ENCODE results near the gene CIRBP.

The CIRBP gene

GRCh38 chr19:1270213-1270853, 1.2 kb downstream of the CIRBP start:
- no peak for FAIRE-seq

- FAIRE-seq: no peak
Observed at GRCh38 chr19:1270854-1271527, 1.9 kb downstream of the CIRBP start.

GRCh38 chr19:1271528-1272422, 2.6 kb downstream of the CIRBP start:
- FAIRE-seq: no peak

GRCh38 chr19:1272423-1273262, 3.5 kb downstream of the CIRBP start:
- no peak for FAIRE-seq

GRCh38 chr19:1273263-1274041, 4.3 kb downstream of the CIRBP start:
- FAIRE-seq: no peak

- FAIRE-seq: no peak
Observed at GRCh38 chr19:1274081-1274851, 5.1 kb downstream of the CIRBP start.

- FAIRE-seq: no peak
Observed at GRCh38 chr19:1274852-1275259, 5.7 kb downstream of the CIRBP start.

GRCh38 chr19:1275260-1275975, 6.3 kb downstream of the CIRBP start, which contains the start of gene FAM174C:
FAM174C (plus strand) TSS chr19:1275530; CDS start chr19:1275550, 20 bp downstream.
- no peak for FAIRE-seq

GRCh38 chr19:1275976-1276627, 7.0 kb downstream of the CIRBP start:
- no peak for FAIRE-seq

GRCh38 chr19:1276628-1277022, 7.5 kb downstream of the CIRBP start:
- FAIRE-seq: no peak

- FAIRE-seq: no peak
Observed at GRCh38 chr19:1277061-1277460, 7.9 kb downstream of the CIRBP start.

- FAIRE-seq: no peak
Observed at GRCh38 chr19:1278074-1278473, 8.9 kb downstream of the CIRBP start.

GRCh38 chr19:1278713-1279660, 9.9 kb downstream of the CIRBP start:
- no peak for FAIRE-seq

GRCh38 chr19:1279782-1280341, 10.7 kb downstream of the CIRBP start:
- no peak for FAIRE-seq

GRCh38 chr19:1280636-1281568, 11.8 kb downstream of the CIRBP start:
- FAIRE-seq: no peak

- FAIRE-seq: no peak
Observed at GRCh38 chr19:1281569-1282287, 12.6 kb downstream of the CIRBP start.

All from TTC549 (cell line).